GM12891 (cell line): ENCODE results near the gene SPART.

Source experiments
- PAX5 ChIP-seq: IDR thresholded peaks from 2 replicates; pipeline ENCODE4 v1.6.1; 2011; ENCODE audit warnings: low read length, moderate library complexity, mild to moderate bottlenecking; ENCODE audit not compliant: insufficient read depth, severe bottlenecking
- POLR2A ChIP-seq: IDR thresholded peaks from 2 replicates; pipeline ENCODE4 v1.6.1; 2011; ENCODE audit warnings: low read depth, low read length, control low read depth
- POLR2AphosphoS5 ChIP-seq: IDR thresholded peaks from 2 replicates; pipeline ENCODE4 v1.6.1; 2011; ENCODE audit warnings: low read depth, low read length, control low read depth
- POU2F2 ChIP-seq: IDR thresholded peaks from 2 replicates; pipeline ENCODE4 v1.6.1; 2011; ENCODE audit warnings: low read depth, mild to moderate bottlenecking, control low read depth, low read length, moderate library complexity
- SPI1 ChIP-seq: IDR thresholded peaks from 2 replicates; pipeline ENCODE4 v1.6.1; 2011; ENCODE audit warnings: low read depth, low read length, control low read depth
- TAF1 ChIP-seq: IDR thresholded peaks from 2 replicates; pipeline ENCODE4 v1.6.1; 2011; ENCODE audit warnings: low read depth, low read length, control low read depth

GRCh38 chr13:36385489-36385888, 39.3 kb upstream of the SPART start:
- TF ChIP-seq POLR2A = no peak
- TF ChIP-seq POLR2AphosphoS5 = no peak
- no peak for TF ChIP-seq POU2F2
- no peak for TF ChIP-seq TAF1
- TF ChIP-seq SPI1 = no peak
- TF ChIP-seq PAX5 = no peak
